ENCODE results near the gene B3GAT1. TPM values are rescaled to one million over a fixed set of nuclear protein-coding genes. Genes with fewer than 3 reads are reported as not detected.
A peak's percentile ranks its signal among the peaks of the same experiment; 100 is the strongest.

The B3GAT1 gene
- total and polyA plus RNA-seq, 4 donors: 0.16 to 0.39 TPM; not detected in 2

- WGBS, 2 donors: 42 to 48% methylated on average over 14 of the region's 14 CpGs
- Histone ChIP-seq H3K9me3 (ENCODE audit: control insufficient read depth, low read length) (no peaks in the 10 kb centered on the region), H3K36me3 (ENCODE audit: control insufficient read depth in 1 of 2, insufficient read depth in 2 of 2, low read length in 1 of 2) (no peaks in the 10 kb centered on the region), H3K4me3 (ENCODE audit: low read length in 2 of 2) (no peak overlapping the region), H3K27me3 (ENCODE audit: control insufficient read depth in 1 of 2, insufficient read depth in 2 of 2, low read length in 1 of 2) (no peaks in the 10 kb centered on the region), H3K4me1 (ENCODE audit: control insufficient read depth in 1 of 2, insufficient read depth in 2 of 2, low read length in 2 of 2) (no peaks in the 10 kb centered on the region), H3K27ac (ENCODE audit: low read depth in 1 of 2, low read length in 2 of 2) (no peak overlapping the region)
- ATAC-seq (ENCODE audit: low FRiP score) (no peak), DNase-seq (peak; percentile 30 to 54)
- intact Hi-C loops (cut with DNase I): no loop called here
These were observed 6.1 kb upstream of the B3GAT1 start for GRCh38 chr11:134417871-134418840.

- no peaks in the 10 kb centered on the region for H3K36me3 ChIP-seq (ENCODE audit: control insufficient read depth in 1 of 2, insufficient read depth in 2 of 2, low read length in 1 of 2)
- intact Hi-C loops (cut with DNase I): no loop called here
- DNase-seq (peak in 1 of 2 donors; percentile 52), ATAC-seq (ENCODE audit: low FRiP score) (no peak)
- H3K9me3 ChIP-seq (ENCODE audit: control insufficient read depth, low read length): no peaks in the 10 kb centered on the region
- no peaks in the 10 kb centered on the region for H3K27me3 ChIP-seq (ENCODE audit: control insufficient read depth in 1 of 2, insufficient read depth in 2 of 2, low read length in 1 of 2)
- no peaks in the 10 kb centered on the region for H3K4me1 ChIP-seq (ENCODE audit: control insufficient read depth in 1 of 2, insufficient read depth in 2 of 2, low read length in 2 of 2)
- WGBS, 2 donors: 74 to 77% methylated on average over 10 of the region's 10 CpGs
- H3K27ac ChIP-seq (ENCODE audit: low read depth in 1 of 2, low read length in 2 of 2): no peak overlapping the region
- H3K4me3 ChIP-seq (ENCODE audit: low read length in 2 of 2): no peak overlapping the region
These were observed 4.7 kb upstream of the B3GAT1 start for GRCh38 chr11:134416726-134417125.

GRCh38 chr11:134414766-134415765, 3.0 kb upstream of the B3GAT1 start:
- Histone ChIP-seq H3K4me3 (ENCODE audit: low read length in 2 of 2) (no peak overlapping the region), H3K9me3 (ENCODE audit: control insufficient read depth, low read length) (no peaks in the 10 kb centered on the region), H3K4me1 (ENCODE audit: control insufficient read depth in 1 of 2, insufficient read depth in 2 of 2, low read length in 2 of 2) (no peaks in the 10 kb centered on the region), H3K27me3 (ENCODE audit: control insufficient read depth in 1 of 2, insufficient read depth in 2 of 2, low read length in 1 of 2) (no peaks in the 10 kb centered on the region), H3K27ac (ENCODE audit: low read depth in 1 of 2, low read length in 2 of 2) (no peak overlapping the region), H3K36me3 (ENCODE audit: control insufficient read depth in 1 of 2, insufficient read depth in 2 of 2, low read length in 1 of 2) (no peaks in the 10 kb centered on the region)
- intact Hi-C loops (cut with DNase I): no loop called here
- DNase-seq (peak; percentile 36 to 38), ATAC-seq (ENCODE audit: low FRiP score) (no peak)
- 19 to 25% methylated on average over 16 to 17 of the region's 17 CpGs for WGBS, 2 donors

- no peaks in the 10 kb centered on the region for H3K9me3 ChIP-seq (ENCODE audit: control insufficient read depth, low read length)
- no peak overlapping the region for H3K27ac ChIP-seq (ENCODE audit: low read depth in 1 of 2, low read length in 2 of 2)
- H3K4me3 ChIP-seq (ENCODE audit: low read length in 2 of 2): no peak overlapping the region
- 28 to 32% methylated on average over 18 of the region's 18 CpGs for WGBS, 2 donors
- ATAC-seq (ENCODE audit: low FRiP score) (no peak), DNase-seq (peak in 1 of 2 donors; percentile 20)
- intact Hi-C loops (cut with DNase I): no loop called here
- H3K36me3 ChIP-seq (ENCODE audit: control insufficient read depth in 1 of 2, insufficient read depth in 2 of 2, low read length in 1 of 2): no peaks in the 10 kb centered on the region
- no peaks in the 10 kb centered on the region for H3K4me1 ChIP-seq (ENCODE audit: control insufficient read depth in 1 of 2, insufficient read depth in 2 of 2, low read length in 2 of 2)
- no peaks in the 10 kb centered on the region for H3K27me3 ChIP-seq (ENCODE audit: control insufficient read depth in 1 of 2, insufficient read depth in 2 of 2, low read length in 1 of 2)
These were observed 2.0 kb upstream of the B3GAT1 start for GRCh38 chr11:134413826-134414731.

- no peaks in the 10 kb centered on the region for H3K4me1 ChIP-seq (ENCODE audit: control insufficient read depth in 1 of 2, insufficient read depth in 2 of 2, low read length in 2 of 2)
- H3K27ac ChIP-seq (ENCODE audit: low read depth in 1 of 2, low read length in 2 of 2): no peak overlapping the region
- WGBS, 2 donors: 7 to 9% methylated on average over 22 of the region's 22 CpGs
- no peaks in the 10 kb centered on the region for H3K27me3 ChIP-seq (ENCODE audit: control insufficient read depth in 1 of 2, insufficient read depth in 2 of 2, low read length in 1 of 2)
- H3K9me3 ChIP-seq (ENCODE audit: control insufficient read depth, low read length): no peaks in the 10 kb centered on the region
- no peak overlapping the region for H3K4me3 ChIP-seq (ENCODE audit: low read length in 2 of 2)
- intact Hi-C loops (cut with DNase I): no loop called here
- ATAC-seq (ENCODE audit: low FRiP score) (no peak), DNase-seq (peak; percentile 11 to 26)
- no peaks in the 10 kb centered on the region for H3K36me3 ChIP-seq (ENCODE audit: control insufficient read depth in 1 of 2, insufficient read depth in 2 of 2, low read length in 1 of 2)
These were observed 1.2 kb upstream of the B3GAT1 start for GRCh38 chr11:134413043-134413825.

GRCh38 chr11:134410766-134411165, 1.3 kb downstream of the B3GAT1 start:
- WGBS, 2 donors: 74 to 88% methylated on average over 5 of the region's 5 CpGs
- no peaks in the 10 kb centered on the region for H3K36me3 ChIP-seq (ENCODE audit: control insufficient read depth in 1 of 2, insufficient read depth in 2 of 2, low read length in 1 of 2)
- intact Hi-C loops (cut with DNase I): no loop called here
- peak in 1 of 2 donors; percentile 28 for DNase-seq
- H3K27ac ChIP-seq (ENCODE audit: low read depth in 1 of 2, low read length in 2 of 2): no peak overlapping the region
- no peaks in the 10 kb centered on the region for H3K9me3 ChIP-seq (ENCODE audit: control insufficient read depth, low read length)
- no peak overlapping the region for H3K4me3 ChIP-seq (ENCODE audit: low read length in 2 of 2)
- ATAC-seq (ENCODE audit: low FRiP score): no peak
- no peaks in the 10 kb centered on the region for H3K27me3 ChIP-seq (ENCODE audit: control insufficient read depth in 1 of 2, insufficient read depth in 2 of 2, low read length in 1 of 2)
- no peaks in the 10 kb centered on the region for H3K4me1 ChIP-seq (ENCODE audit: control insufficient read depth in 1 of 2, insufficient read depth in 2 of 2, low read length in 2 of 2)

GRCh38 chr11:134409552-134410429, 2.3 kb downstream of the B3GAT1 start:
- DNase-seq: peak in 1 of 2 donors; percentile 41
- Histone ChIP-seq H3K4me3 (ENCODE audit: low read length in 2 of 2) (no peak overlapping the region), H3K27me3 (ENCODE audit: control insufficient read depth in 1 of 2, insufficient read depth in 2 of 2, low read length in 1 of 2) (no peaks in the 10 kb centered on the region), H3K4me1 (ENCODE audit: control insufficient read depth in 1 of 2, insufficient read depth in 2 of 2, low read length in 2 of 2) (no peaks in the 10 kb centered on the region), H3K27ac (ENCODE audit: low read depth in 1 of 2, low read length in 2 of 2) (no peak overlapping the region), H3K36me3 (ENCODE audit: control insufficient read depth in 1 of 2, insufficient read depth in 2 of 2, low read length in 1 of 2) (no peaks in the 10 kb centered on the region), H3K9me3 (ENCODE audit: control insufficient read depth, low read length) (no peaks in the 10 kb centered on the region)
- intact Hi-C loops (cut with DNase I): no loop called here
- WGBS, 2 donors: 77 to 81% methylated on average over 15 of the region's 15 CpGs
- ATAC-seq (ENCODE audit: low FRiP score): no peak
